Parathyroid adenoma (tissue), 2 donors: ENCODE measurements around the gene ANTXR1.

Source experiments
- H2AFZ ChIP-seq: fragments of 300-600 bp; sonication (generic); one replicate; pipeline ENCODE4 v1.7.0; 2017; ENCODE audit warnings: antibody characterized with exemption, mild to moderate bottlenecking
- H3K27ac ChIP-seq: fragments of 300-600 bp; sonication (generic); one replicate; pipeline ENCODE4 v1.7.0; 2017
- H3K27me3 ChIP-seq: fragments of 300-600 bp; sonication (generic); one replicate; pipeline ENCODE4 v1.7.0; 2017; ENCODE audit warnings: low read length; ENCODE audit not compliant: control insufficient read depth, insufficient read depth
- H3K36me3 ChIP-seq: fragments of 300-600 bp; sonication (generic); one replicate; pipeline ENCODE4 v1.7.0; 2017; ENCODE audit warnings: low read length; ENCODE audit not compliant: control insufficient read depth, insufficient read depth
- H3K4me1 ChIP-seq: fragments of 300-600 bp; sonication (generic); one replicate; pipeline ENCODE4 v1.7.0; 2017; ENCODE audit warnings: control low read depth
- H3K4me2 ChIP-seq: fragments of 300-600 bp; sonication (generic); one replicate; pipeline ENCODE4 v1.7.0; 2017; ENCODE audit warnings: low read length
- H3K4me3 ChIP-seq: fragments of 300-600 bp; sonication (generic); one replicate; pipeline ENCODE4 v1.7.0; 2017; ENCODE audit warnings: low read depth, low read length
- H3K79me2 ChIP-seq: fragments of 300-600 bp; sonication (generic); one replicate; pipeline ENCODE4 v1.7.0; 2017; ENCODE audit warnings: control low read depth
- H3K9ac ChIP-seq: fragments of 300-600 bp; sonication (generic); one replicate; pipeline ENCODE4 v1.7.0; 2017; ENCODE audit warnings: mild to moderate bottlenecking
- H3K9me3 ChIP-seq: fragments of 300-600 bp; sonication (generic); one replicate; pipeline ENCODE4 v1.7.0; 2017; ENCODE audit warnings: low read length; ENCODE audit not compliant: control insufficient read depth
- TF ChIP-seq, protein P1 (sequence below): fragments of 300-600 bp; sonication (generic); IDR thresholded peaks from one replicate; pipeline ENCODE4 v1.7.0; 2017; ENCODE audit warnings: antibody characterized with exemption, mild to moderate bottlenecking
- donor health status: primary hyperparathyroidism.

Gene ANTXR1

DNA sequence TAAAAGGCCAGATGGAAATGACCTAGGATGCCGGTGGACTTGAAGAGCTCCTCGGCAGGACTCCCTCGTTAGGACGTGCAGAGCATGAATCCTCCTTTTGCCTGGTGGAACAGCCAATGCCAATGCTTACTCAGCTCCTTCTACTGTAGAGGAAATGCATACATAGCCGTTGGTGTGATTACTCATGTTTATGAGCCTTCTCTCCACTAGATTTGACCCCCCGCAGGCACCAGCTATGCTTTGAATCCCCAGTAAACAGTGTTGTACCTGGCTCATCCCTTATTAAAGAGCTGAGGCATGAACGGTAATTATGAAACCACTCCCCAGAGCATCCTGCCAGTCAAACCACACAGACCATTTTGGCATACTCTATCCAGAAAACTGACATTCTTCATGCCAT is 172.8 kb downstream of the ANTXR1 start:
- no peak overlapping the region for H3K9ac ChIP-seq
- no peak overlapping the region for H2AFZ ChIP-seq
- H3K27me3 ChIP-seq, result no peaks in the 10 kb centered on the region
- H3K27ac ChIP-seq, result no peak overlapping the region
- no peaks in the 10 kb centered on the region for H3K79me2 ChIP-seq
- TF ChIP-seq, protein P1, sequence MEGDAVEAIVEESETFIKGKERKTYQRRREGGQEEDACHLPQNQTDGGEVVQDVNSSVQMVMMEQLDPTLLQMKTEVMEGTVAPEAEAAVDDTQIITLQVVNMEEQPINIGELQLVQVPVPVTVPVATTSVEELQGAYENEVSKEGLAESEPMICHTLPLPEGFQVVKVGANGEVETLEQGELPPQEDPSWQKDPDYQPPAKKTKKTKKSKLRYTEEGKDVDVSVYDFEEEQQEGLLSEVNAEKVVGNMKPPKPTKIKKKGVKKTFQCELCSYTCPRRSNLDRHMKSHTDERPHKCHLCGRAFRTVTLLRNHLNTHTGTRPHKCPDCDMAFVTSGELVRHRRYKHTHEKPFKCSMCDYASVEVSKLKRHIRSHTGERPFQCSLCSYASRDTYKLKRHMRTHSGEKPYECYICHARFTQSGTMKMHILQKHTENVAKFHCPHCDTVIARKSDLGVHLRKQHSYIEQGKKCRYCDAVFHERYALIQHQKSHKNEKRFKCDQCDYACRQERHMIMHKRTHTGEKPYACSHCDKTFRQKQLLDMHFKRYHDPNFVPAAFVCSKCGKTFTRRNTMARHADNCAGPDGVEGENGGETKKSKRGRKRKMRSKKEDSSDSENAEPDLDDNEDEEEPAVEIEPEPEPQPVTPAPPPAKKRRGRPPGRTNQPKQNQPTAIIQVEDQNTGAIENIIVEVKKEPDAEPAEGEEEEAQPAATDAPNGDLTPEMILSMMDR, result no peak
- H3K36me3 ChIP-seq, result no peaks in the 10 kb centered on the region
- H3K4me1 ChIP-seq, result no peaks in the 10 kb centered on the region
- H3K9me3 ChIP-seq, result no peaks in the 10 kb centered on the region
- H3K4me3 ChIP-seq, result no peak overlapping the region
- H3K4me2 ChIP-seq, result no peak overlapping the region

DNA sequence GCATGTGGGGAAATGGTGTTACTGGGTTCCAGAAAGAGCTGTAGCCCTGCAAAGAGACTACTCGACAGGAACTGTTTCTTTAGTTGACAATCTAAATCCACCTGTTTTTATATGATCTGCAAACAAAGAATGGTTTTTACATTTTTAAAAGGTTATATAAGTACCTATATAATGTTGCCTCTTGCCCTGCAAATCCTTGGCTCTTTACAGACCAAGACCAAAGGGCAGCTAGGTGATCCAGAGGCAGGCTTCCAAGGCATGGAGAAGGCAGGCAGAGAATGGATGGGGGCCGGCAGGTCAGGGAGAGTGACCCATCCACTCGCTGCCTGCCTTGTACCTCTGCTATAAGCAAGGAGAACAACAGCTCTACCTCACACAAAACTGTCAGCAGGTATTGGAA is 173.6 kb downstream of the ANTXR1 start:
- TF ChIP-seq, protein P1, result no peak
- Histone ChIP-seq H3K4me2 (no peak overlapping the region), H3K9ac (no peak overlapping the region), H3K79me2 (no peaks in the 10 kb centered on the region), H3K36me3 (no peaks in the 10 kb centered on the region), H3K27ac (no peak overlapping the region), H2AFZ (no peak overlapping the region), H3K27me3 (no peaks in the 10 kb centered on the region), H3K4me3 (no peak overlapping the region), H3K9me3 (no peaks in the 10 kb centered on the region), H3K4me1 (no peaks in the 10 kb centered on the region)

DNA sequence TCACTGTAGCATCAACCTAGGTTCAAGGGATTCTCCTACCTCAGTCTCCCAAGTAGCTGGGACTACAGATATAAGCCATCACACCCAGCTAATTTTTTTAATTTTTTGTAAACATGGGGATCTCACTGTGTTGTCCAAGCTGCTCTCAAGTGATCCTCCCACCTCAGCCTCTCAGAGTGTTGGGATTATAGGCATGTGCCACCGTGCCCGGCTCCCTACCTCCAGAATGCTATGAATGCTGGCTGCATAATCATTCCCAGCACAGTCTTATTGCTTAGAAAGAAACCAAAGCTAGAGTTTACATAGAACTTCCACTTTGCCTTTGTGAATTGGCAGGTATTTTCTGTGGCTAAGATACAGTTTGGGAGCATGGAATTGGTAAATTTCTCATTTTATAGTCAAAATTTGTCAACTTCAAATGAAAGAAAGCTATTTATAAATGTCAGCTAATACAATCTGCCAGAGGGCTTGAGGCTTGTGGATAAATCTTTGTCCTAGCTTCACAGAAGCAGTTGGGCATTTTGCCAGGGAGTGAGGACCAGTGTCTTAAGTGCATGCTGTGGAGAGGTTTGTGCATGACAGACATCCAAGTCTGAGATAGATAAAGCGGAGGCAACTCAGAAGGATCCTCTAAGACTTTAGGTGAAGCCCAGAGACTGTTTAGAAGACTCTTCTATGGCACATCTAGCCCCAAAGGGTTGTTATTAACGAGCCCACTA is 175.4 kb downstream of the ANTXR1 start:
- no peaks in the 10 kb centered on the region for H3K79me2 ChIP-seq
- no peaks in the 10 kb centered on the region for H3K36me3 ChIP-seq
- no peaks in the 10 kb centered on the region for H3K27me3 ChIP-seq
- H2AFZ ChIP-seq, result no peak overlapping the region
- H3K4me1 ChIP-seq, result no peaks in the 10 kb centered on the region
- no peak overlapping the region for H3K9ac ChIP-seq
- H3K4me3 ChIP-seq, result no peak overlapping the region
- no peaks in the 10 kb centered on the region for H3K9me3 ChIP-seq
- H3K27ac ChIP-seq, result no peak overlapping the region
- H3K4me2 ChIP-seq, result no peak overlapping the region
- TF ChIP-seq, protein P1, result no peak

DNA sequence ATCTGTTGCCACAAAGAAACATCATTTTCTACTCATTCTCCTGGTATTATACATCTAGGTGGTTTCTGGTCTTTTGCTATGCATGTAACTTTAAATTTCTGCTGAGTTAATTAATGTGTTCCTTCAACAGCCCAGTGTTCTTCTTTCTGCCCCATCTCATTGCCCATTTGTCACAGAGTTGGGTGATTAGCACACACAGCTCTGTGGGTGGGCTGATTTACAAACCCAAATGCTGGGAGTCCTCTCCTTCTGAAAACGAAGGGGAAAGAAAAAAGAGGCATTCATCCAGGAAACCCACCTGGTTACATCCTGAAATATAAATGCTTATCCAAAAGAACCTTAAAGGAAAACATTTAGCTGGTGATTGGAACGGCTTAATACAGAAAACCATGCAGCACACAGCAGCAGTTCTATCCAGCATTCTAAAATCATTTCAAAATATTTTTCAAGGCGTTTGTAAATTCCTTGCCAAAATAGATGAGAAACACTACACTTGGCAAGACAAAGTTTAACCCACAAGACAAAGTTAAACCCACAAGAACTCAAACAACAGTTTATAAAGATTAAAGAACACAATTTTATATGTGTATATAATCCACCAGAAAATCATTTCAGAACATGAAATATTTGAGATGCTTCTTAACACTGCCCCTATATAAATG is 177.9 kb downstream of the ANTXR1 start:
- Histone ChIP-seq H3K4me2 (no peak overlapping the region), H3K4me3 (no peak overlapping the region), H3K9me3 (no peaks in the 10 kb centered on the region), H3K36me3 (no peaks in the 10 kb centered on the region), H3K4me1 (no peaks in the 10 kb centered on the region), H3K79me2 (no peaks in the 10 kb centered on the region), H3K9ac (no peak overlapping the region), H3K27ac (no peak overlapping the region), H2AFZ (no peak overlapping the region), H3K27me3 (no peaks in the 10 kb centered on the region)
- TF ChIP-seq, protein P1, result no peak
